ENCODE measurements around the gene NUAK2.
"Not testable (repeated sequence)": the region's sequence is repeated elsewhere in the genome, so short reads cannot be mapped to it uniquely, and the experiment has no call there.

NUAK2 gene

GRCh38 chr1:205287076-205287475 lies 34.5 kb downstream of the NUAK2 start:
- TF ChIP-seq CTCF (IDR thresholded peaks at IDR 0.05; ENCODE audit: control insufficient read depth, extremely low read depth, insufficient read depth): no peak
- no peak overlapping the region for H3K4me3 ChIP-seq (ENCODE audit: low read depth, low read length)
- no peak for DNase-seq (ENCODE audit: low read depth)

- no peak for DNase-seq (ENCODE audit: low read depth)
- H3K4me3 ChIP-seq (ENCODE audit: low read depth, low read length): no peak overlapping the region
- TF ChIP-seq CTCF (IDR thresholded peaks at IDR 0.05; ENCODE audit: control insufficient read depth, extremely low read depth, insufficient read depth): no peak
These were observed 35.1 kb downstream of the NUAK2 start for GRCh38 chr1:205286335-205286950.

GRCh38 chr1:205285381-205286101 lies 36.0 kb downstream of the NUAK2 start:
- no peak overlapping the region for H3K4me3 ChIP-seq (ENCODE audit: low read depth, low read length)
- DNase-seq (ENCODE audit: low read depth): no peak
- TF ChIP-seq CTCF (IDR thresholded peaks at IDR 0.05; ENCODE audit: control insufficient read depth, extremely low read depth, insufficient read depth): no peak

- no peak for TF ChIP-seq CTCF (IDR thresholded peaks at IDR 0.05; ENCODE audit: control insufficient read depth, extremely low read depth, insufficient read depth)
- DNase-seq (ENCODE audit: low read depth): no peak
These were observed 37.0 kb downstream of the NUAK2 start for GRCh38 chr1:205284420-205285144.

GRCh38 chr1:205283270-205284147 lies 38.0 kb downstream of the NUAK2 start:
- TF ChIP-seq CTCF (IDR thresholded peaks at IDR 0.05; ENCODE audit: control insufficient read depth, extremely low read depth, insufficient read depth): no peak
- no peak overlapping the region for H3K4me3 ChIP-seq (ENCODE audit: low read depth, low read length)
- DNase-seq (ENCODE audit: low read depth): no peak

More at GRCh38 chr1:205284420-205285144, 37.0 kb downstream of the NUAK2 start:
- H3K4me3 ChIP-seq (ENCODE audit: low read depth, low read length): no peak overlapping the region

- not testable (repeated sequence) for H3K4me3 ChIP-seq (ENCODE audit: low read depth, low read length); DNase-seq (ENCODE audit: low read depth)
These were observed 40.7 kb downstream of the NUAK2 start for GRCh38 chr1:205280666-205281395.

Data from LNCaP clone FGC (cell line).